GM10248 (cell line): ENCODE results near the gene SCARB1.

Source experiments
- CTCF ChIA-PET: fragments of 300-600 bp; sonication (Branson Sonifier 250); formaldehyde crosslinking; extraction: SDS; loops from one replicate; lab custom pipeline; 2021; ENCODE audit warnings: antibody characterized with exemption; lab: Yijun Ruan, JAX
- POLR2A ChIA-PET: fragments of 350-650 bp; sonication (Branson Sonifier 250); formaldehyde crosslinking; extraction: SDS; loops from one replicate; lab custom pipeline; 2020; ENCODE audit warnings: antibody characterized with exemption; lab: Yijun Ruan, JAX
- DNase-seq: peaks from one replicate; pipeline ENCODE4 v3.0.0; 2012; ENCODE audit errors: extremely low spot score
- CTCF ChIP-seq: IDR thresholded peaks from 2 replicates; pipeline ENCODE4 v1.5.1; 2012; ENCODE audit warnings: mild to moderate bottlenecking, low read depth; ENCODE audit errors: extremely low read depth, missing control alignments, control extremely low read depth

The SCARB1 gene

GRCh38 chr12:124868252-124869058 is 4.8 kb upstream of the SCARB1 start:
- no peak for TF ChIP-seq CTCF
- ChIA-PET CTCF (interaction anchor here (1.3 to 3.1 kb wide), 2 partner anchors 36 to 38 kb away, joined by 3 to 7 read pairs; no protein-coding TSS in a partner anchor), POLR2A (no interaction called here)
- DNase-seq, result no peak

- no peak for DNase-seq
- POLR2A ChIA-PET, result no interaction called here
- no peak for TF ChIP-seq CTCF
- CTCF ChIA-PET, result interaction anchor here (1.7 to 3.1 kb wide), 2 partner anchors 37 to 39 kb away, joined by 4 to 7 read pairs; no protein-coding TSS in a partner anchor
Observed at GRCh38 chr12:124867401-124867930, 3.8 kb upstream of the SCARB1 start.

GRCh38 chr12:124866883-124867400 is 3.3 kb upstream of the SCARB1 start:
- ChIA-PET POLR2A (no interaction called here), CTCF (interaction anchor here (1.7 to 3.1 kb wide), 2 partner anchors 38 to 40 kb away, joined by 4 to 7 read pairs; no protein-coding TSS in a partner anchor)
- DNase-seq, result no peak
- no peak for TF ChIP-seq CTCF

- POLR2A ChIA-PET, result no interaction called here
- DNase-seq, result no peak
- CTCF ChIA-PET, result interaction anchor here (1.1 to 1.7 kb wide), 2 partner anchors 21 to 40 kb away, joined by 3 to 4 read pairs; no protein-coding TSS in a partner anchor
- no peak for TF ChIP-seq CTCF
Observed at GRCh38 chr12:124866195-124866882, 2.7 kb upstream of the SCARB1 start.

GRCh38 chr12:124865728-124866127 is 2.1 kb upstream of the SCARB1 start:
- ChIA-PET CTCF (interaction anchor here (1.1 to 1.7 kb wide), 2 partner anchors 21 to 41 kb away, joined by 3 to 4 read pairs; no protein-coding TSS in a partner anchor), POLR2A (no interaction called here)
- no peak for TF ChIP-seq CTCF
- DNase-seq, result no peak

GRCh38 chr12:124864326-124864752 is 675 bp upstream of the SCARB1 start:
- CTCF ChIA-PET, result interaction anchor here (1.2 kb wide), 1 partner anchor 42 kb away, joined by 4 read pairs; no protein-coding TSS in a partner anchor
- POLR2A ChIA-PET, result interaction anchor here (0.6 kb wide), 1 partner anchor 1633 kb away, joined by 5 read pairs; no protein-coding TSS in a partner anchor
- TF ChIP-seq CTCF, result no peak

More at GRCh38 chr12:124864326-124864752, 675 bp upstream of the SCARB1 start:
- DNase-seq, result no peak
